Subcutaneous abdominal adipose tissue (tissue), 5 donors: ENCODE results near the gene MRGPRF.
A peak's percentile ranks its signal among the peaks of the same experiment; 100 is the strongest.

Experiments
- H3K27ac ChIP-seq: one replicate; pipeline ENCODE4 v1.7.0; 2013; ENCODE audit warnings: low read depth, mild to moderate bottlenecking, inconsistent platforms, low read length, moderate library complexity
- H3K27me3 ChIP-seq, 5 donors: one replicate each; pipeline ENCODE4 v1.7.0; 2013; ENCODE audit warnings: low read length in 5 of 5, inconsistent platforms in 1 of 5; ENCODE audit not compliant: control insufficient read depth in 5 of 5, insufficient read depth in 4 of 5
- H3K36me3 ChIP-seq, 5 donors: one replicate each; pipeline ENCODE4 v1.7.0; 2013; ENCODE audit warnings: low read length in 5 of 5; ENCODE audit not compliant: control insufficient read depth in 5 of 5, insufficient read depth in 5 of 5
- H3K4me1 ChIP-seq, 5 donors: one replicate each; pipeline ENCODE4 v1.7.0; 2013; ENCODE audit warnings: low read length in 5 of 5, mild to moderate bottlenecking in 3 of 5, moderate library complexity in 1 of 5; ENCODE audit not compliant: control insufficient read depth in 5 of 5, insufficient read depth in 5 of 5
- H3K4me3 ChIP-seq, 5 donors: one replicate each; pipeline ENCODE4 v1.7.0; 2013; ENCODE audit warnings: low read length in 5 of 5, low read depth in 1 of 5
- H3K9ac ChIP-seq, 5 donors: one replicate each; pipeline ENCODE4 v1.7.0; 2013; ENCODE audit warnings: low read length in 5 of 5, mild to moderate bottlenecking in 4 of 5, moderate library complexity in 3 of 5
- H3K9me3 ChIP-seq, 5 donors: one replicate each; pipeline ENCODE4 v1.7.0; 2013; ENCODE audit warnings: low read length in 5 of 5; ENCODE audit not compliant: control insufficient read depth in 5 of 5
- donor health status: healthy.
- donor health status: healthy.
- donor health status: healthy.
- donor health status: healthy.
- donor health status: healthy.

Gene MRGPRF

DNA sequence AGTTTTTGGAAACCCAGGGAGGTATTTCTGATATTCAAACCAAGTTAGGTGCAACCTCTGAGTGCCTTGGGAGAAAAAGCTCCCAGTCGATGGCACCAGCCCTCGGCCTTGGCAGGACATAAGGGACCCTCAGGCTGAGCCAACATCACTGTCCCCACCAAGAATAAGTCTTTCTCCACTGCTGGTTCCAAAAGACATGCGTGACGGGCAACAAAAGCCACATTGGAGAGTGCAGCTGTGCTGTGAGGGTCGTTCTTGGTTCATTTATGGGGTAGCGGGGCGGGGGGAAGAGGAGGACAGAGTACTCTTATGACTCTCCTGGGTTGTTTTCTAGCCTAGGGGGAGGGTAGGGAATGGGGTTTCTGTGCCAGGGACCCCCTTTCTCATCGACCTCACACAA is 24.5 kb upstream of the MRGPRF start:
- H3K9me3 ChIP-seq: no peaks in the 10 kb centered on the region
- no peaks in the 10 kb centered on the region for H3K36me3 ChIP-seq
- no peak overlapping the region for H3K9ac ChIP-seq
- H3K4me1 ChIP-seq: peaks cover 2 to 17% (median 11%) of the 10 kb centered on the region in 5 donors
- H3K27me3 ChIP-seq: no peaks in the 10 kb centered on the region
- H3K4me3 ChIP-seq: no peak overlapping the region
- no peak overlapping the region for H3K27ac ChIP-seq

DNA sequence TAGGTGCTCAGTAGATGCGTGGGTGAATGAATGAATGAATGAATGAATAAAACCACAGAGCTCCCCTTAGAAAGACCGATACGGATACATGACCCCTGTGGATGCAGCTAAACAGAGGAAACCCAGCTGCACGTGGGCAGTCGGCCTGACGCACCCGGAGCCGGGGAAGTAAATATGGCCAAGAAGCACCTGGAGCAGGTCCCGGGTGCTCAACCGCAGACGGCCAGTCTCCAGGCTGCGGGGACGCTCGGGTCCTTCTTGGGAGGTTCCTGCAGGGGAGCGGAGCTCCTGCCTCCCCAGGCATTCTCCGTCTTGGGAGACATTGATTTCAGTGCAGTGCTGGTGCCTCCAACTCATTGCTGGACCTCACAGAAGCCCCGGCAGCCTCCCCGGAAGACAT is 24.0 kb upstream of the MRGPRF start:
- no peak overlapping the region for H3K27ac ChIP-seq

DNA sequence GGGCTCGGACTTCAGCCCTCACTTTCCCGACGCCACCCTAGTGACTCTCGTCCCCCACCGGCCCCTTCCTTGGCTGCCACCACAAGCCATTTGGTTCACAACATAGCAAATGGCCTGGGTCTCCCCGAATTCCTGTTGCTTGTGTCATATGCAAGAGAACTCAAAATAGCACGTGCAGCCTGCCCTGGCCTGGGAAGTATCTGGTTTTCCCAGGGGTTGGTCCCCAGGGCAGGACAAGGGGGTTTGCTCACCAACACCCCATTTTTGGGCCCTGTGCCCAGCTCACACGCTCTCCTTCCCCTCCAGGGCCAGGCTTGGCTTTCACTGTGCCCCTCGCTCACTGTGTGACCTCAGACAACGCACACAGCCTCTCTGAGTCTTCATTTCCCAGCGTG is 22.9 kb upstream of the MRGPRF start:
- H3K36me3 ChIP-seq: no peaks in the 10 kb centered on the region
- no peak overlapping the region for H3K27ac ChIP-seq
- no peak overlapping the region for H3K4me3 ChIP-seq
- H3K4me1 ChIP-seq: peaks cover 2 to 27% (median 16%) of the 10 kb centered on the region in 5 donors
- no peaks in the 10 kb centered on the region for H3K27me3 ChIP-seq
- H3K9me3 ChIP-seq: no peaks in the 10 kb centered on the region
- no peak overlapping the region for H3K9ac ChIP-seq

More for the DNA sequence above, 24.0 kb upstream of the MRGPRF start:
- Histone ChIP-seq H3K9me3 (no peaks in the 10 kb centered on the region), H3K36me3 (no peaks in the 10 kb centered on the region), H3K4me1 (peaks cover 2 to 17% (median 11%) of the 10 kb centered on the region in 5 donors), H3K9ac (no peak overlapping the region), H3K4me3 (no peak overlapping the region), H3K27me3 (no peaks in the 10 kb centered on the region)

DNA sequence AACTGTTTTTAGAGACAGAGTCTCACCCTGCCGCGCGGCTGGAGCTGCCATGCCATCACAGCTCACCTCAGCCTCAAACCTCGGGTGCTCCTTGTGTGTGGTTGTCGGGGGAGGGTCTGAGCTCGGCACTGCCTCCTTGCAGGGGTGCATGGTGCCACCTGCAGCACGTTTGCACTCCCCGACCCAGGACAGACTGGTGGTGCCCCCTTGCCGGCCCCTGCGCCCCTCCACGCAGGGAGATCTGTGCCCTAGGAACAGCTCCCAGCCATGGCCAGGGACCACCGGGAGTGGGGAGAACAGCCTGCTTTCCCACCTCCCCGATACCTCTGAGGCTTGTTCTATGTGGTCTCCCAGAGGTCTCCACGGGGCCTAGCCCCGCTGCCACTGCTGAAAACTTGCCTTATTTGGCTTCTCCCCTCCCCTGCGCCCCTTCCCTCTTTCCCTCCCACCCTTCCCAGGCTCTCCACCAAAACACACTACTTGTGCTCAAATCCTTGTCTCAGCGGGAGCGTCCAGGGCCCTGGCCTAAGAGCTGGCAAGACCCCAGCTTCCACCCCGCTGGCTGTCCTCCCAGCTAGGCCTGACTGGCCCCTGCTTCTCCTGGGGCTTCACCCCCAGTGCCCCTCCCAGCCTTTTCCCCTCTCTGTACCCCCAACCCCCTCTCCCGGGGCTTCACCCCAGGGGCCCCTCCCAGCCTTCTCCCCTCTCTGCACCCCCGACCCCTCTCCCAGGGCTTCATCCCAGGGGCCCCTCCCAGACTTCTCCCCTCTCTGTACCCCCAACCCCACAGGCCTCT is 22.3 kb upstream of the MRGPRF start:
- Histone ChIP-seq H3K27ac (no peak overlapping the region), H3K36me3 (no peaks in the 10 kb centered on the region), H3K27me3 (no peaks in the 10 kb centered on the region), H3K9me3 (no peaks in the 10 kb centered on the region), H3K4me1 (peaks cover under 1 to 30% (median 18%) of the 10 kb centered on the region in 5 donors), H3K9ac (no peak overlapping the region), H3K4me3 (no peak overlapping the region)

DNA sequence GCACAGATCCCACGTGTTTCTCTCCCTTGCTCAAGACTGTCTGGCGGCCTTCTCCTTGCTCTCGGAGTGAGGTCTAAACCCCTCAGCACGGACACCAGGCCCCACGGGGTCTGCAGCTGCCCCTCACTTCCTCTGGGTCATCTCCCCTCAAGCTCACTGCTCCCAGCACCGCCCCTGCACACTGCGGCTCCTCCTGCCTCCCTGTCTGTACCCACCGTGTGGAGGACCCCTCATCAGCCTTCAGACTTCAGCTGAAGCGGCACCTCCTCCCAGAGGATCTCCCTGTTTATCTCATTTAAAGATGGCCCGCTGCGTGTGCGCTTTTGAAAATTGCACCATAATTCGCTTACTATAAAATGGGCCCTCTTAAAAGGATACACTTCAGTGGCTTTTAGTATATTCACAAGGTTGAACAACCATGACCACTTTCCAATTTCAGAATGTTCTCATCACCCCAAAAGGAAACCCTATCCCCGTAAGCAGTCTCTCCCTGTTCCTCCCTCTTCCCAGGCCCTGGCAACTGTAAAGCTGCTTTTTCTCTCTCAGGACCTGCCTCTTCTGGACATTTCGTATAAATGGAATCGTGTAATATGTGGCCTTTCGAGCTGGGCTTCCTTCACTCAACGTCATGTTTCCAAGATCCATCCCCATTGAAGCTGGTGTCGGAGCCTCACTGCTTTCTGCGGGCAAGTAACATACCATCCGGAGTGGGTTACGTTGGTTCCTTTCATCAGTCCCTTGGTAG is 21.2 kb upstream of the MRGPRF start:
- Histone ChIP-seq H3K4me1 (peaks cover 0 to 28% (median 18%) of the 10 kb centered on the region in 5 donors), H3K36me3 (no peaks in the 10 kb centered on the region), H3K9me3 (no peaks in the 10 kb centered on the region), H3K9ac (no peak overlapping the region), H3K27me3 (no peaks in the 10 kb centered on the region), H3K27ac (no peak overlapping the region), H3K4me3 (no peak overlapping the region)

DNA sequence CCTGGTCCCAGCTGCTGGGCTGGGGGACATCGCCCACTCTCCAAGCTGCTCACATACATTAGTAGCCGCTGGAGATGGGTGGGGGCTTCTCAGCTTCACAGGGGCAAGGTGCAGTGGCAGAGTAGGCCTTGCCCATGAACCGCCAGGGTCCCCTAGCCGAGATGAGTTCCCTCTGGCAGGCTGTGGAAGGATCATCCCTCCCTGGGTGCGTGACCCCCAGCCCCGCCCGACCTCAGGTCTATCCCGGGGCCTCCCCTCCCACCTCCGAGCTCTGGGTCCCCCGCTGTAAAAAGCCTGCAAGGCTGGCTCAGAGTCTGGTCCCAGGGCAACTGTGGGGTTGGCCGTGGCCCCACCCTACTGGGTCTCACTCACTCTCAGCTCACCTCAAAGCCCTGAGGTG is 20.4 kb upstream of the MRGPRF start:
- Histone ChIP-seq H3K9me3 (no peaks in the 10 kb centered on the region), H3K27ac (no peak overlapping the region), H3K9ac (peak overlapping the region in 1 of 5 donors; percentile 7)

DNA sequence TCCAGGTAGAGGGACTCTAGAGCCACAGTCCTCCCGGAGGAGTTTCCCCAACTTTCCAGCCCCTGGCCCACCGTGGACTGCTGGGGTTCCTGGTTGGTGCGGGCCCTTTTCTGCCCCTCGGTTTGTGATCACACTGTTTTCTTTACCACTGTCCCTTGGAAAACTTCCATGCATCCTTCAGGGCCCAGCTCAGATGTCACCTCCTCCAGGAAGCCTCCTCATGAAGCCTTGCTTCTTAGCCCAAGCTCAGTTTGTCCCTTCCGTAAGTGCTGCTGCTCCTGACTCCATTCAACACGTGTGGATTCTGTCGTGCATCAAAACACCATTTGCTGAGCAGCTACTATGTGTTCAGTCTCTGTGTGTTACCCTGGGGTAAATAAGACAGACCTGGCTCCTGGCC is 19.8 kb upstream of the MRGPRF start:
- H3K9me3 ChIP-seq: no peaks in the 10 kb centered on the region
- no peaks in the 10 kb centered on the region for H3K27me3 ChIP-seq
- H3K9ac ChIP-seq: peak overlapping the region in 1 of 5 donors; percentile 7
- no peak overlapping the region for H3K4me3 ChIP-seq
- H3K27ac ChIP-seq: no peak overlapping the region
- peaks cover 0 to 30% (median 18%) of the 10 kb centered on the region in 5 donors for H3K4me1 ChIP-seq
- no peaks in the 10 kb centered on the region for H3K36me3 ChIP-seq

More for the DNA sequence above, 20.4 kb upstream of the MRGPRF start:
- Histone ChIP-seq H3K4me1 (peaks cover 0 to 26% (median 18%) of the 10 kb centered on the region in 5 donors), H3K4me3 (no peak overlapping the region), H3K27me3 (no peaks in the 10 kb centered on the region), H3K36me3 (no peaks in the 10 kb centered on the region)

DNA sequence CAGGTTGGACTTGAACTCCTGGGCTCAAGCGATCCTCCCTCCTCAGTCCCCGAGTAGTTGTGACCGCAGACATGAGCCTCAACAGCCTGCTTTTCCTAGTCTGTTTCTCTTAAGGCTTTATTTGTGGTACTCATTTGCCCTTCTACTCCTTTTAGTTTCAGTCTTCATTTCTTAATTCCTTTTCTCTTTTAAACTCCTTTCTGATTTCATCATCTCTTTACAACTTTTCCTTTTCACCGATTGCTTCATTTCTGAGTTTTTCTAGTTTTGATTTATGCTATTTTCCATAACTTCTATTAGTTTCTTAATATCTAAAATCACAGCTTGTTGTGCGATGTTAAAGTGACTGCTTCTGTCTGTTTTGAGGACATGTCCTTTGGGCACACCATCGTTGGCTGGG is 17.3 kb upstream of the MRGPRF start:
- H3K27ac ChIP-seq: peak overlapping the region; percentile 35
- H3K4me1 ChIP-seq: peaks cover 0 to 25% (median 9%) of the 10 kb centered on the region in 5 donors
- H3K4me3 ChIP-seq: no peak overlapping the region
- H3K9me3 ChIP-seq: no peaks in the 10 kb centered on the region
- no peaks in the 10 kb centered on the region for H3K27me3 ChIP-seq
- H3K36me3 ChIP-seq: no peaks in the 10 kb centered on the region
- H3K9ac ChIP-seq: no peak overlapping the region

DNA sequence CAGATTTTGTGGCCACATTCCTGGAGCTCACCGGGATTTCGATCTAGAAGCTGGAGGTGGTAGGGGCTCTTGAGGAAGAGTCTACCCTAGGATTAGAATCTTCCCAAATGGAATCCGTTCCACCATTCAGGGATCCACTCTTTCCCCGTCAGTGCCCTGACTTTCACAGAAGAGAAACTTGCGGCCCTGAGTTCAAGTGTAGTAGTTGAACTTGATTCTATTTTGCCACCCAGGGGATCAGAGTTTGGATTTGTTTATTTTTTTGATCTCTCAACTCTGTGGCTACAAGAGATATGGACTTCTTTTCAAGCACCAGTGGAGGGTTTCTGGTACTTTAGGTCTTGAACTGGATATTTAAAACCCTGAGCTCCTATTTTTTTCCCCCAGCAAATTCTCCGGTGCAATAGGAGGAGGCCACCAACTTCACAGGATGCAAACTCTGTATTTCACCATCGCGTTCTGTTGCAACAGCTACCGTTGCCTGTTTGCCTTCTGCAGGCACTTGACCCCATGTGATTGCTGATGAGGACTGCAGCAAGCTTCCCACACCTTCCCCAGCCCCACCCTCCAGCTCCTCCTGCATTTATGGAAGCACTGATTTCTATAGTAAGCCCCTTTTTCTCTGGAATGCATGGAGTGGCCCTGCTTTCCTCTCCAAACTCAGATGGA is 14.8 kb upstream of the MRGPRF start:
- Histone ChIP-seq H3K9ac (no peak overlapping the region), H3K4me1 (peaks cover 0 to 21% (median 8%) of the 10 kb centered on the region in 5 donors), H3K27ac (no peak overlapping the region), H3K9me3 (no peaks in the 10 kb centered on the region), H3K36me3 (no peaks in the 10 kb centered on the region), H3K4me3 (no peak overlapping the region), H3K27me3 (peaks cover 0 to 2% (median 0%) of the 10 kb centered on the region in 5 donors)

DNA sequence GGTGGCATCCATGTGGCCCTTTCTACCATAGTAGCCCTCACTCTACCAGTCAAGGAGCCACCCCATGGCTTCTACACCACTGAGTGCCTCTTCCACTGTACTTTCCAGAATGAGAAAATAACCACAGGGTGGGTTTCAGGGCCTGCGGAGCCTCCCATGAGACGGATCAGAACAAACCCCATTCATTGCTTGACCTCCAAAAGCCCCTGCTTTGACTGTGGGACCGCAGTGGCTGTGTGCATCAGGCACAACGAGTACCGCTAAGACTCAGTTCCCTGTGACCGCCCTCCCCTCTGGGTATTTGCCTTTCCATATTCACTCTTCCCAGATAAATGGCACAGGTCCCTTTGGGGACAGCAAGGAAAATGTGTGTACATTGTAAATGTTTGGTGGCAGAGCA is 11.5 kb upstream of the MRGPRF start:
- Histone ChIP-seq H3K27ac (no peak overlapping the region), H3K9me3 (no peaks in the 10 kb centered on the region)

More for the DNA sequence above, 11.5 kb upstream of the MRGPRF start:
- H3K4me3 ChIP-seq: no peak overlapping the region
- peaks cover 0 to 13% (median 4%) of the 10 kb centered on the region in 5 donors for H3K4me1 ChIP-seq
- peaks cover 0 to 2% (median 0%) of the 10 kb centered on the region in 5 donors for H3K27me3 ChIP-seq
- H3K36me3 ChIP-seq: no peaks in the 10 kb centered on the region
- no peak overlapping the region for H3K9ac ChIP-seq
